GM21526 (cell line): Measurements from ENCODE around the gene TAS2R1.

ENCODE experiments used
- ATAC-seq: cut with Tn5 transposase; IDR thresholded peaks from one replicate; pipeline ENCODE4 v1.9.1; 2021; ENCODE audit warnings: moderate library complexity; ENCODE audit not compliant: unreplicated experiment, low FRiP score

The TAS2R1 gene

GRCh38 chr5:9630251-9630650, at the start of gene TAS2R1:
TSS of gene TAS2R1 (minus strand) at chr5:9630351. CDS start at chr5:9630032, 319 bp downstream.
- no peak for ATAC-seq

- ATAC-seq: no peak
These were observed 40.2 kb upstream of the TAS2R1 start for GRCh38 chr5:9670371-9670770.

GRCh38 chr5:9667906-9668305, 37.8 kb upstream of the TAS2R1 start:
- ATAC-seq: no peak

GRCh38 chr5:9663891-9664290, 33.7 kb upstream of the TAS2R1 start:
- ATAC-seq: no peak

GRCh38 chr5:9661316-9662015, 31.3 kb upstream of the TAS2R1 start:
- ATAC-seq: no peak

GRCh38 chr5:9658706-9659105, 28.6 kb upstream of the TAS2R1 start:
- ATAC-seq: no peak

- no peak for ATAC-seq
These were observed 27.7 kb upstream of the TAS2R1 start for GRCh38 chr5:9657819-9658218.

- no peak for ATAC-seq
These were observed 25.5 kb upstream of the TAS2R1 start for GRCh38 chr5:9655641-9656040.

GRCh38 chr5:9654886-9655285, 24.7 kb upstream of the TAS2R1 start:
- no peak for ATAC-seq

GRCh38 chr5:9653811-9654210, 23.7 kb upstream of the TAS2R1 start:
- ATAC-seq: no peak

GRCh38 chr5:9653061-9653460, 22.9 kb upstream of the TAS2R1 start:
- ATAC-seq: no peak

GRCh38 chr5:9652295-9652694, 22.1 kb upstream of the TAS2R1 start:
- no peak for ATAC-seq

GRCh38 chr5:9646843-9647242, 16.7 kb upstream of the TAS2R1 start:
- no peak for ATAC-seq

GRCh38 chr5:9644630-9645029, 14.5 kb upstream of the TAS2R1 start:
- no peak for ATAC-seq

- ATAC-seq: no peak
These were observed 12.5 kb upstream of the TAS2R1 start for GRCh38 chr5:9642621-9643020.

- ATAC-seq: no peak
These were observed 11.7 kb upstream of the TAS2R1 start for GRCh38 chr5:9641806-9642355.

GRCh38 chr5:9632495-9632894, 2.3 kb upstream of the TAS2R1 start:
- ATAC-seq: no peak

GRCh38 chr5:9627541-9627940, 2.6 kb downstream of the TAS2R1 start:
- ATAC-seq: no peak

- no peak for ATAC-seq
These were observed 3.2 kb downstream of the TAS2R1 start for GRCh38 chr5:9626955-9627354.

GRCh38 chr5:9625731-9626130, 4.4 kb downstream of the TAS2R1 start:
- ATAC-seq: no peak

- ATAC-seq: no peak
These were observed 4.9 kb downstream of the TAS2R1 start for GRCh38 chr5:9625286-9625685.

GRCh38 chr5:9624196-9624947, 5.8 kb downstream of the TAS2R1 start:
- ATAC-seq: no peak
